Measurements from ENCODE around the gene PKHD1.

DNA sequence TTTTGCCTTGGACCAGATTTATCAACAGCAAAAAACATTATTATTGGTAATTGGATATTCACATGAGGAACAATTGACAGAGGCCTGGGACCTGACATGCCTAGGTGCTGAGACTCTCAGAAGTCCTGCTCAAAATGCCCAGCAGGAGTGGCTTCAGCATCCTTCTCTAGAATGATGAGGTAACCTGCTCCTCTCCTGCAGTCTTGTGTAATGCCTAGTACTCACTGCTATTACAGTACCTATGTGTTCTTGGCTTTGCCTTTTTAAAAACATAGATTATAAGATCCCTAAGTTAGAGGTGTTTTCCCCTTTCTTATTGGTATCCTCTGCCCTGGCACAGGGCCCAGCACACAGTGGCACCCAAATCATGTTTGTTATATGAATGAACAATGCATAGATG lies 230.9 kb downstream of the PKHD1 start:
- TF ChIP-seq, protein P1, sequence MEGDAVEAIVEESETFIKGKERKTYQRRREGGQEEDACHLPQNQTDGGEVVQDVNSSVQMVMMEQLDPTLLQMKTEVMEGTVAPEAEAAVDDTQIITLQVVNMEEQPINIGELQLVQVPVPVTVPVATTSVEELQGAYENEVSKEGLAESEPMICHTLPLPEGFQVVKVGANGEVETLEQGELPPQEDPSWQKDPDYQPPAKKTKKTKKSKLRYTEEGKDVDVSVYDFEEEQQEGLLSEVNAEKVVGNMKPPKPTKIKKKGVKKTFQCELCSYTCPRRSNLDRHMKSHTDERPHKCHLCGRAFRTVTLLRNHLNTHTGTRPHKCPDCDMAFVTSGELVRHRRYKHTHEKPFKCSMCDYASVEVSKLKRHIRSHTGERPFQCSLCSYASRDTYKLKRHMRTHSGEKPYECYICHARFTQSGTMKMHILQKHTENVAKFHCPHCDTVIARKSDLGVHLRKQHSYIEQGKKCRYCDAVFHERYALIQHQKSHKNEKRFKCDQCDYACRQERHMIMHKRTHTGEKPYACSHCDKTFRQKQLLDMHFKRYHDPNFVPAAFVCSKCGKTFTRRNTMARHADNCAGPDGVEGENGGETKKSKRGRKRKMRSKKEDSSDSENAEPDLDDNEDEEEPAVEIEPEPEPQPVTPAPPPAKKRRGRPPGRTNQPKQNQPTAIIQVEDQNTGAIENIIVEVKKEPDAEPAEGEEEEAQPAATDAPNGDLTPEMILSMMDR (IDR thresholded peaks at IDR 0.05; ENCODE audit: insufficient read depth, low read length) = no peak
- TF ChIP-seq POLR2AphosphoS5 (IDR thresholded peaks at IDR 0.05; ENCODE audit: low read depth) = no peak
- TF ChIP-seq, protein P2, sequence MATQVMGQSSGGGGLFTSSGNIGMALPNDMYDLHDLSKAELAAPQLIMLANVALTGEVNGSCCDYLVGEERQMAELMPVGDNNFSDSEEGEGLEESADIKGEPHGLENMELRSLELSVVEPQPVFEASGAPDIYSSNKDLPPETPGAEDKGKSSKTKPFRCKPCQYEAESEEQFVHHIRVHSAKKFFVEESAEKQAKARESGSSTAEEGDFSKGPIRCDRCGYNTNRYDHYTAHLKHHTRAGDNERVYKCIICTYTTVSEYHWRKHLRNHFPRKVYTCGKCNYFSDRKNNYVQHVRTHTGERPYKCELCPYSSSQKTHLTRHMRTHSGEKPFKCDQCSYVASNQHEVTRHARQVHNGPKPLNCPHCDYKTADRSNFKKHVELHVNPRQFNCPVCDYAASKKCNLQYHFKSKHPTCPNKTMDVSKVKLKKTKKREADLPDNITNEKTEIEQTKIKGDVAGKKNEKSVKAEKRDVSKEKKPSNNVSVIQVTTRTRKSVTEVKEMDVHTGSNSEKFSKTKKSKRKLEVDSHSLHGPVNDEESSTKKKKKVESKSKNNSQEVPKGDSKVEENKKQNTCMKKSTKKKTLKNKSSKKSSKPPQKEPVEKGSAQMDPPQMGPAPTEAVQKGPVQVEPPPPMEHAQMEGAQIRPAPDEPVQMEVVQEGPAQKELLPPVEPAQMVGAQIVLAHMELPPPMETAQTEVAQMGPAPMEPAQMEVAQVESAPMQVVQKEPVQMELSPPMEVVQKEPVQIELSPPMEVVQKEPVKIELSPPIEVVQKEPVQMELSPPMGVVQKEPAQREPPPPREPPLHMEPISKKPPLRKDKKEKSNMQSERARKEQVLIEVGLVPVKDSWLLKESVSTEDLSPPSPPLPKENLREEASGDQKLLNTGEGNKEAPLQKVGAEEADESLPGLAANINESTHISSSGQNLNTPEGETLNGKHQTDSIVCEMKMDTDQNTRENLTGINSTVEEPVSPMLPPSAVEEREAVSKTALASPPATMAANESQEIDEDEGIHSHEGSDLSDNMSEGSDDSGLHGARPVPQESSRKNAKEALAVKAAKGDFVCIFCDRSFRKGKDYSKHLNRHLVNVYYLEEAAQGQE (IDR thresholded peaks at IDR 0.05; ENCODE audit: insufficient replicate concordance, low read depth) = no peak
- TF ChIP-seq SPI1 (IDR thresholded peaks at IDR 0.05; ENCODE audit: borderline replicate concordance, low read depth) = no peak
- TF ChIP-seq GABPA (IDR thresholded peaks at IDR 0.05; ENCODE audit: low read depth) = no peak

Measured in HL-60 (cell line).